Thyroid gland (tissue), 4 donors: ENCODE data around the gene MSL2. TPM values are rescaled to one million over a fixed set of nuclear protein-coding genes. Genes with fewer than 3 reads are reported as not detected.

ENCODE experiments used
- DNase-seq, 2 donors: peaks; one replicate each; pipeline ENCODE4 v3.0.0-alpha.2; 2019
- H3K27ac ChIP-seq, 3 donors: fragments of 200-600 bp; sonication (generic); 1 replicate in 2 of 3; 2 replicates in 1 of 3; pipeline ENCODE4 v1.5.1; 2016 to 2019; ENCODE audit warnings: mild to moderate bottlenecking in 1 of 3, moderate library complexity in 1 of 3
- H3K27me3 ChIP-seq: fragments of 200-600 bp; sonication (generic); one replicate; pipeline ENCODE4 v1.5.1; 2019
- H3K36me3 ChIP-seq, 2 donors: fragments of 200-600 bp; sonication (generic); one replicate each; pipeline ENCODE4 v1.5.1; 2016 to 2019
- H3K4me1 ChIP-seq, 2 donors: fragments of 200-600 bp; sonication (generic); one replicate each; pipeline ENCODE4 v1.5.1; 2017 to 2019
- H3K4me3 ChIP-seq, 3 donors: fragments of 200-600 bp; sonication (generic); replicated peaks in 1 of 3; 1 replicate in 2 of 3; 2 replicates in 1 of 3; pipeline ENCODE4 v1.5.1; 2016; ENCODE audit warnings: mild to moderate bottlenecking in 1 of 3
- H3K9me3 ChIP-seq: fragments of 200-600 bp; sonication (generic); one replicate; pipeline ENCODE4 v1.5.1; 2017
- CTCF ChIP-seq, 6 experiments: fragments of 200-600 bp in 3 of 6; fragments of 450-650 bp in 3 of 6; sonication (generic) in 3 of 6; IDR thresholded peaks; one replicate each; pipeline ENCODE4 v1.5.1; 2016 to 2019; ENCODE audit warnings: antibody characterized with exemption in 6 of 6, mild to moderate bottlenecking in 2 of 6, inconsistent platforms in 1 of 6, moderate library complexity in 1 of 6
- POLR2A ChIP-seq, 2 donors: fragments of 450-650 bp; IDR thresholded peaks; one replicate each; pipeline ENCODE4 v1.6.1; 2017; ENCODE audit warnings: antibody characterized with exemption in 2 of 2, mild to moderate bottlenecking in 2 of 2, moderate library complexity in 1 of 2
- WGBS, 2 donors: methylation state at CpG; one replicate each; pipeline ENCODE4 v1.1.5; 2017; 5-methylcytosine and 5-hydroxymethylcytosine counted together
- intact Hi-C: fragments of 100-400 bp; cut with DNase I; formaldehyde crosslinking; loops from one replicate; pipeline ENCODE4 v1.15.1; 2023
- total RNA-seq, 4 donors: library from RNA; depleted of rRNA; stranded (reverse); fragments of >200 nt; gene quantifications; one replicate each; pipeline ENCODE4 v1.2.3, GENCODE V29; 2016

Gene MSL2
- total RNA-seq, 4 donors from 2014 or later: 28.6 to 55.8 (median 44.4) TPM

GRCh38 chr3:136106101-136106500 lies 90.0 kb downstream of the MSL2 start:
- 94% methylated on average over 6 of the region's 6 CpGs for WGBS, 2 donors
- H3K4me1 ChIP-seq: no peaks in the 10 kb centered on the region
- no peaks in the 10 kb centered on the region for H3K9me3 ChIP-seq
- H3K36me3 ChIP-seq: no peaks in the 10 kb centered on the region
- DNase-seq: no peak
- no peak overlapping the region for H3K4me3 ChIP-seq
- TF ChIP-seq POLR2A (IDR thresholded peaks at IDR 0.05): no peak
- TF ChIP-seq CTCF (IDR thresholded peaks at IDR 0.05): no peak
- intact Hi-C loops: no loop called here
- H3K27ac ChIP-seq: no peak overlapping the region
- no peaks in the 10 kb centered on the region for H3K27me3 ChIP-seq

GRCh38 chr3:136105044-136105443 lies 91.1 kb downstream of the MSL2 start:
- H3K27me3 ChIP-seq: no peaks in the 10 kb centered on the region
- H3K36me3 ChIP-seq: no peaks in the 10 kb centered on the region

More at GRCh38 chr3:136105044-136105443, 91.1 kb downstream of the MSL2 start:
- Histone ChIP-seq H3K4me3 (no peak overlapping the region), H3K4me1 (no peaks in the 10 kb centered on the region), H3K27ac (no peak overlapping the region), H3K9me3 (no peaks in the 10 kb centered on the region)
- intact Hi-C loops: no loop called here
- no peak for DNase-seq
- WGBS, 2 donors: 92 to 95% methylated on average over 4 of the region's 4 CpGs
- no peak for TF ChIP-seq POLR2A (IDR thresholded peaks at IDR 0.05)
- TF ChIP-seq CTCF (IDR thresholded peaks at IDR 0.05): no peak

Other genes with a start within 250 kb of the MSL2 start
- gene PPP2R3A, start 230.6 kb downstream of the MSL2 start, total RNA-seq: 10 to 100 TPM in 2 of 4 donors, 1 to 10 TPM in 2; 8.5 to 15.3 (median 9.8) TPM
- gene PCCB, start 54.0 kb upstream of the MSL2 start, total RNA-seq: 10 to 100 TPM; 31.2 to 95.8 (median 60.3) TPM